ENCODE results near the gene TRIM65. TPM values are rescaled to one million over a fixed set of nuclear protein-coding genes. Genes with fewer than 3 reads are reported as not detected.

Gene TRIM65
- total and polyA plus RNA-seq, 2 of the 13 experiments (the other 11 are each of a cell fraction or from before 2014, with no cell fraction given) = 10.3 to 22.4 TPM

- TF ChIP-seq FOXK2 (IDR thresholded peaks at IDR 0.05) = no peak
- 0 out of 2 replicates have a peak, but pooled peaks have one; percentile 23 for TF ChIP-seq AHR (CRISPR knock-in tag; IDR thresholded peaks at IDR 0.05)
- TF ChIP-seq, protein P1, sequence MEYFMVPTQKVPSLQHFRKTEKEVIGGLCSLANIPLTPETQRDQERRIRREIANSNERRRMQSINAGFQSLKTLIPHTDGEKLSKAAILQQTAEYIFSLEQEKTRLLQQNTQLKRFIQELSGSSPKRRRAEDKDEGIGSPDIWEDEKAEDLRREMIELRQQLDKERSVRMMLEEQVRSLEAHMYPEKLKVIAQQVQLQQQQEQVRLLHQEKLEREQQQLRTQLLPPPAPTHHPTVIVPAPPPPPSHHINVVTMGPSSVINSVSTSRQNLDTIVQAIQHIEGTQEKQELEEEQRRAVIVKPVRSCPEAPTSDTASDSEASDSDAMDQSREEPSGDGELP (IDR thresholded peaks at IDR 0.05; ENCODE audit: borderline replicate concordance, low read depth) = no peak
- peak; percentile 41 for TF ChIP-seq YY1 (IDR thresholded peaks at IDR 0.05; ENCODE audit: insufficient read depth, insufficient replicate concordance, low read depth, low read length)
- peak; percentile 10; the same call in 1 of the 2 replicates for TF ChIP-seq PHF8 (CRISPR knock-in tag; IDR thresholded peaks at IDR 0.05)
- TF ChIP-seq TGIF2 (CRISPR knock-in tag; IDR thresholded peaks at IDR 0.05) = no peak
- no peak for TF ChIP-seq FLYWCH1 (CRISPR knock-in tag; IDR thresholded peaks at IDR 0.05)
- TF ChIP-seq, protein P2, sequence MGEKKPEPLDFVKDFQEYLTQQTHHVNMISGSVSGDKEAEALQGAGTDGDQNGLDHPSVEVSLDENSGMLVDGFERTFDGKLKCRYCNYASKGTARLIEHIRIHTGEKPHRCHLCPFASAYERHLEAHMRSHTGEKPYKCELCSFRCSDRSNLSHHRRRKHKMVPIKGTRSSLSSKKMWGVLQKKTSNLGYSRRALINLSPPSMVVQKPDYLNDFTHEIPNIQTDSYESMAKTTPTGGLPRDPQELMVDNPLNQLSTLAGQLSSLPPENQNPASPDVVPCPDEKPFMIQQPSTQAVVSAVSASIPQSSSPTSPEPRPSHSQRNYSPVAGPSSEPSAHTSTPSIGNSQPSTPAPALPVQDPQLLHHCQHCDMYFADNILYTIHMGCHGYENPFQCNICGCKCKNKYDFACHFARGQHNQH (CRISPR knock-in tag; IDR thresholded peaks at IDR 0.05) = no peak
- no peak for TF ChIP-seq AGO1 (IDR thresholded peaks at IDR 0.05; ENCODE audit: low read depth, low read length, poor library complexity, severe bottlenecking)
- TF ChIP-seq, protein P3, sequence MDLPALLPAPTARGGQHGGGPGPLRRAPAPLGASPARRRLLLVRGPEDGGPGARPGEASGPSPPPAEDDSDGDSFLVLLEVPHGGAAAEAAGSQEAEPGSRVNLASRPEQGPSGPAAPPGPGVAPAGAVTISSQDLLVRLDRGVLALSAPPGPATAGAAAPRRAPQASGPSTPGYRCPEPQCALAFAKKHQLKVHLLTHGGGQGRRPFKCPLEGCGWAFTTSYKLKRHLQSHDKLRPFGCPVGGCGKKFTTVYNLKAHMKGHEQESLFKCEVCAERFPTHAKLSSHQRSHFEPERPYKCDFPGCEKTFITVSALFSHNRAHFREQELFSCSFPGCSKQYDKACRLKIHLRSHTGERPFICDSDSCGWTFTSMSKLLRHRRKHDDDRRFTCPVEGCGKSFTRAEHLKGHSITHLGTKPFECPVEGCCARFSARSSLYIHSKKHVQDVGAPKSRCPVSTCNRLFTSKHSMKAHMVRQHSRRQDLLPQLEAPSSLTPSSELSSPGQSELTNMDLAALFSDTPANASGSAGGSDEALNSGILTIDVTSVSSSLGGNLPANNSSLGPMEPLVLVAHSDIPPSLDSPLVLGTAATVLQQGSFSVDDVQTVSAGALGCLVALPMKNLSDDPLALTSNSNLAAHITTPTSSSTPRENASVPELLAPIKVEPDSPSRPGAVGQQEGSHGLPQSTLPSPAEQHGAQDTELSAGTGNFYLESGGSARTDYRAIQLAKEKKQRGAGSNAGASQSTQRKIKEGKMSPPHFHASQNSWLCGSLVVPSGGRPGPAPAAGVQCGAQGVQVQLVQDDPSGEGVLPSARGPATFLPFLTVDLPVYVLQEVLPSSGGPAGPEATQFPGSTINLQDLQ (CRISPR knock-in tag; IDR thresholded peaks at IDR 0.05) = no peak
- no peak for TF ChIP-seq SRSF4 (IDR thresholded peaks at IDR 0.05; ENCODE audit: low read depth, low read length, poor library complexity, severe bottlenecking)
- no peak for TF ChIP-seq ZNF407 (CRISPR knock-in tag; IDR thresholded peaks at IDR 0.05; ENCODE audit: not compliant biosample characterization)
- peak; percentile 96 for TF ChIP-seq ZBTB38 (CRISPR knock-in tag; IDR thresholded peaks at IDR 0.05)
- no peak for TF ChIP-seq ZSCAN20 (CRISPR knock-in tag; IDR thresholded peaks at IDR 0.05; ENCODE audit: borderline replicate concordance)
- TF ChIP-seq, protein P4, sequence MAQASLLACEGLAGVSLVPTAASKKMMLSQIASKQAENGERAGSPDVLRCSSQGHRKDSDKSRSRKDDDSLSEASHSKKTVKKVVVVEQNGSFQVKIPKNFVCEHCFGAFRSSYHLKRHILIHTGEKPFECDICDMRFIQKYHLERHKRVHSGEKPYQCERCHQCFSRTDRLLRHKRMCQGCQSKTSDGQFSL (CRISPR knock-in tag; IDR thresholded peaks at IDR 0.05) = no peak
- TF ChIP-seq ELF4 (CRISPR knock-in tag; IDR thresholded peaks at IDR 0.05; ENCODE audit: borderline replicate concordance) = no peak
Measured at GRCh38 chr17:75914643-75915267, 18.0 kb upstream of the TRIM65 start (continued).

Measured in HepG2 (cell line).